Measurements from ENCODE around the gene AREL1.

The AREL1 gene

GRCh38 chr14:74648601-74649000 lies 64.3 kb downstream of the AREL1 start:
- Mint-ChIP-seq H3K27me3 (no peaks in the 10 kb centered on the region), H3K27ac (peak overlapping the region in 1 of 2 donors; percentile 60), H3K4me3 (no peak overlapping the region), H3K4me1 (ENCODE audit: low read depth in 2 of 2) (peaks cover 16 to 18% of the 10 kb centered on the region in 2 donors), H3K9me3 (no peaks in the 10 kb centered on the region), H3K36me3 (ENCODE audit: insufficient read depth) (no peaks in the 10 kb centered on the region)
- ATAC-seq (replicated peaks): no peak
- no peak for DNase-seq

GRCh38 chr14:74647678-74648461 lies 65.0 kb downstream of the AREL1 start:
- Mint-ChIP-seq H3K27ac (peak overlapping the region; percentile 32 to 60), H3K9me3 (no peaks in the 10 kb centered on the region), H3K27me3 (no peaks in the 10 kb centered on the region), H3K4me3 (no peak overlapping the region), H3K4me1 (ENCODE audit: low read depth in 2 of 2) (peaks cover 16 to 18% of the 10 kb centered on the region in 2 donors), H3K36me3 (ENCODE audit: insufficient read depth) (no peaks in the 10 kb centered on the region)
- ATAC-seq (replicated peaks) (no peak), DNase-seq (no peak)

- no peaks in the 10 kb centered on the region for H3K36me3 Mint-ChIP-seq (ENCODE audit: insufficient read depth)
- H3K9me3 Mint-ChIP-seq: no peaks in the 10 kb centered on the region
- DNase-seq: no peak
- H3K27me3 Mint-ChIP-seq: no peaks in the 10 kb centered on the region
- H3K4me1 Mint-ChIP-seq (ENCODE audit: low read depth in 2 of 2): peaks cover 16 to 18% of the 10 kb centered on the region in 2 donors
- H3K4me3 Mint-ChIP-seq: no peak overlapping the region
- no peak overlapping the region for H3K27ac Mint-ChIP-seq
- ATAC-seq (replicated peaks): no peak
Measured at GRCh38 chr14:74647061-74647677, 65.7 kb downstream of the AREL1 start.

GRCh38 chr14:74645756-74646470 lies 67.0 kb downstream of the AREL1 start:
- H3K4me3 Mint-ChIP-seq: no peak overlapping the region
- peak overlapping the region in 1 of 2 donors; percentile 13 for H3K27ac Mint-ChIP-seq
- no peak for DNase-seq
- no peaks in the 10 kb centered on the region for H3K27me3 Mint-ChIP-seq
- H3K9me3 Mint-ChIP-seq: no peaks in the 10 kb centered on the region
- peaks cover 5 to 12% of the 10 kb centered on the region in 2 donors for H3K4me1 Mint-ChIP-seq (ENCODE audit: low read depth in 2 of 2)
- ATAC-seq (replicated peaks): no peak
- H3K36me3 Mint-ChIP-seq (ENCODE audit: insufficient read depth): no peaks in the 10 kb centered on the region

GRCh38 chr14:74645244-74645643 lies 67.6 kb downstream of the AREL1 start:
- Mint-ChIP-seq H3K4me1 (ENCODE audit: low read depth in 2 of 2) (peaks cover 0 to 5% of the 10 kb centered on the region in 2 donors), H3K27me3 (no peaks in the 10 kb centered on the region), H3K9me3 (no peaks in the 10 kb centered on the region), H3K36me3 (ENCODE audit: insufficient read depth) (no peaks in the 10 kb centered on the region), H3K4me3 (no peak overlapping the region), H3K27ac (no peak overlapping the region)
- DNase-seq: no peak
- ATAC-seq (replicated peaks): no peak

- Mint-ChIP-seq H3K9me3 (no peaks in the 10 kb centered on the region), H3K27ac (no peak overlapping the region), H3K4me1 (ENCODE audit: low read depth in 2 of 2) (peaks cover 0 to 10% of the 10 kb centered on the region in 2 donors), H3K36me3 (ENCODE audit: insufficient read depth) (no peaks in the 10 kb centered on the region), H3K4me3 (no peak overlapping the region), H3K27me3 (no peaks in the 10 kb centered on the region)
- ATAC-seq (replicated peaks) (no peak), DNase-seq (no peak)
Measured at GRCh38 chr14:74641601-74642391, 71.1 kb downstream of the AREL1 start.

- no peak overlapping the region for H3K4me3 Mint-ChIP-seq
- H3K4me1 Mint-ChIP-seq (ENCODE audit: low read depth in 2 of 2): peaks cover 0 to 5% of the 10 kb centered on the region in 2 donors
- H3K27me3 Mint-ChIP-seq: no peaks in the 10 kb centered on the region
Measured at GRCh38 chr14:74638966-74639365, 73.9 kb downstream of the AREL1 start.

GRCh38 chr14:74638066-74638465 lies 74.8 kb downstream of the AREL1 start:
- H3K4me3 Mint-ChIP-seq: no peak overlapping the region
- DNase-seq (no peak), ATAC-seq (replicated peaks) (peak; percentile 58)
- no peaks in the 10 kb centered on the region for H3K27me3 Mint-ChIP-seq
- H3K27ac Mint-ChIP-seq: no peak overlapping the region
- H3K36me3 Mint-ChIP-seq (ENCODE audit: insufficient read depth): no peaks in the 10 kb centered on the region
- H3K9me3 Mint-ChIP-seq: no peaks in the 10 kb centered on the region
- H3K4me1 Mint-ChIP-seq (ENCODE audit: low read depth in 2 of 2): peaks cover 0 to 5% of the 10 kb centered on the region in 2 donors

More at GRCh38 chr14:74638966-74639365, 73.9 kb downstream of the AREL1 start:
- no peak for ATAC-seq (replicated peaks)
- Mint-ChIP-seq H3K36me3 (ENCODE audit: insufficient read depth) (no peaks in the 10 kb centered on the region), H3K9me3 (no peaks in the 10 kb centered on the region), H3K27ac (no peak overlapping the region)
- DNase-seq: no peak

- H3K27me3 Mint-ChIP-seq: no peaks in the 10 kb centered on the region
- H3K36me3 Mint-ChIP-seq (ENCODE audit: insufficient read depth): no peaks in the 10 kb centered on the region
- H3K9me3 Mint-ChIP-seq: no peaks in the 10 kb centered on the region
- H3K4me3 Mint-ChIP-seq: no peak overlapping the region
- ATAC-seq (replicated peaks) (no peak), DNase-seq (no peak)
- H3K27ac Mint-ChIP-seq: no peak overlapping the region
- H3K4me1 Mint-ChIP-seq (ENCODE audit: low read depth in 2 of 2): peaks cover 0 to 5% of the 10 kb centered on the region in 2 donors
Measured at GRCh38 chr14:74637178-74637550, 75.7 kb downstream of the AREL1 start.

GRCh38 chr14:74636424-74637177 lies 76.3 kb downstream of the AREL1 start:
- no peaks in the 10 kb centered on the region for H3K9me3 Mint-ChIP-seq
- DNase-seq (no peak), ATAC-seq (replicated peaks) (no peak)
- H3K4me1 Mint-ChIP-seq (ENCODE audit: low read depth in 2 of 2): peaks cover 0 to 5% of the 10 kb centered on the region in 2 donors
- no peaks in the 10 kb centered on the region for H3K27me3 Mint-ChIP-seq
- H3K36me3 Mint-ChIP-seq (ENCODE audit: insufficient read depth): no peaks in the 10 kb centered on the region
- no peak overlapping the region for H3K4me3 Mint-ChIP-seq
- H3K27ac Mint-ChIP-seq: no peak overlapping the region

GRCh38 chr14:74635847-74636246 lies 77.0 kb downstream of the AREL1 start:
- no peaks in the 10 kb centered on the region for H3K27me3 Mint-ChIP-seq
- peaks cover 0 to 5% of the 10 kb centered on the region in 2 donors for H3K4me1 Mint-ChIP-seq (ENCODE audit: low read depth in 2 of 2)
- no peak overlapping the region for H3K27ac Mint-ChIP-seq
- no peaks in the 10 kb centered on the region for H3K9me3 Mint-ChIP-seq
- ATAC-seq (replicated peaks): no peak
- H3K4me3 Mint-ChIP-seq: no peak overlapping the region
- no peaks in the 10 kb centered on the region for H3K36me3 Mint-ChIP-seq (ENCODE audit: insufficient read depth)
- no peak for DNase-seq

- H3K9me3 Mint-ChIP-seq: no peaks in the 10 kb centered on the region
- DNase-seq (no peak), ATAC-seq (replicated peaks) (no peak)
- H3K4me1 Mint-ChIP-seq (ENCODE audit: low read depth in 2 of 2): peaks cover 2 to 5% of the 10 kb centered on the region in 2 donors
- H3K4me3 Mint-ChIP-seq: no peak overlapping the region
- H3K36me3 Mint-ChIP-seq (ENCODE audit: insufficient read depth): no peaks in the 10 kb centered on the region
- H3K27me3 Mint-ChIP-seq: no peaks in the 10 kb centered on the region
- H3K27ac Mint-ChIP-seq: no peak overlapping the region
Measured at GRCh38 chr14:74634964-74635363, 77.9 kb downstream of the AREL1 start.

All from effector memory CD8-positive, alpha-beta T cell (primary cell).